Measurements from ENCODE around the gene ZFYVE19. TPM values are rescaled to one million over a fixed set of nuclear protein-coding genes. Genes with fewer than 3 reads are reported as not detected.

The ZFYVE19 gene, protein sequence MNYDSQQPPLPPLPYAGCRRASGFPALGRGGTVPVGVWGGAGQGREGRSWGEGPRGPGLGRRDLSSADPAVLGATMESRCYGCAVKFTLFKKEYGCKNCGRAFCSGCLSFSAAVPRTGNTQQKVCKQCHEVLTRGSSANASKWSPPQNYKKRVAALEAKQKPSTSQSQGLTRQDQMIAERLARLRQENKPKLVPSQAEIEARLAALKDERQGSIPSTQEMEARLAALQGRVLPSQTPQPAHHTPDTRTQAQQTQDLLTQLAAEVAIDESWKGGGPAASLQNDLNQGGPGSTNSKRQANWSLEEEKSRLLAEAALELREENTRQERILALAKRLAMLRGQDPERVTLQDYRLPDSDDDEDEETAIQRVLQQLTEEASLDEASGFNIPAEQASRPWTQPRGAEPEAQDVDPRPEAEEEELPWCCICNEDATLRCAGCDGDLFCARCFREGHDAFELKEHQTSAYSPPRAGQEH
- 16.4 TPM for total RNA-seq (2013)
- 10 to 100 TPM in 2 of 3 donors, 1 to 10 TPM in 1; 8.2 to 62.9 (median 10.3) TPM for polyA plus RNA-seq
- 14.4 and 16.0 TPM in 2 replicates for polyA minus RNA-seq
- total RNA-seq = 3.8 to 15.6 (median 12.2) reads per million in 11 experiments

DNA sequence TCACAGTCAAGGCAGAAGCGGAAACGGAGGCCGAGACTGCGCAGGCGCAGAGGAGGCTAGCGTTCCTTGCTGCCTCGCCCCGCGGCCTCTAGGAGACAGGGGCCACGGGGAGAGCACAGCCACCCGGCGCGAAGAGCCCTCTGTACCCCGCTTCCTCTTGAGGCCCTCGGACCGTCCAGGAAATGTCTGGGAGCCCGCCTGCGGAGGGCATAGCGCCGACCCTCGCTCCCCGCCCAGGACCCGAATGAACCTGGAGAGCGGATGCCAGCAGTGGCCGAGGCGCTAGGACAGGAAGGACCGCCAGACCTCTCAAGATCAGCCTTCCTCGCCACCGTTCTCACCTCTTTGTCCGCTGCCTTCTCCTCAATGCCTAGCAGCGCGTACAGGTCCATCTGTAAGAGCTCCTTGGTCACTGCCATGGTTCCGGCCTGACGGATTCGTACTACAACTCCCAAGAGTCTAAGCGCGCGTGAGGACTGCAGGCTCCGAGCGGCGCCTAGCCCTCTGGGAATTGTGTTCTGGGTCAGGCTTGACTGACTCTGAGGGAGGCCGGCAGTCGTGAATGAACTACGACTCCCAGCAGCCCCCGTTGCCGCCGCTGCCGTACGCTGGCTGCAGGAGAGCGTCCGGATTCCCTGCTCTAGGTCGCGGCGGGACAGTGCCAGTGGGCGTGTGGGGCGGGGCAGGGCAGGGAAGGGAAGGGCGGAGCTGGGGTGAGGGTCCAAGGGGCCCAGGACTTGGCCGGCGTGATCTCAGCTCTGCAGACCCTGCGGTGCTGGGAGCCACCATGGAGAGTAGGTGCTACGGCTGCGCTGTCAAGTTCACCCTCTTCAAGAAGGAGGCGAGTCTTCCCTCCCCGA, at the start of gene ZFYVE19, which contains the start of gene DNAJC17:
ZFYVE19 (plus strand) TSS at position 62 of the 860 bp plus-strand sequence; CDS start at position 563, 501 bp downstream.
DNAJC17 (minus strand) TSS at position 446 of the 860 bp plus-strand sequence; CDS start at position 419, 27 bp downstream.
- H3K27ac ChIP-seq (ENCODE audit: low read depth in 1 of 2, low read length in 2 of 2) = peak within 1 kb of the TSS; percentile 72 to 85
- no peaks in the 10 kb centered on the region for H3K27me3 ChIP-seq (ENCODE audit: control insufficient read depth in 2 of 2, insufficient read depth in 2 of 2, low read length in 2 of 2)
- TF ChIP-seq, protein P1, sequence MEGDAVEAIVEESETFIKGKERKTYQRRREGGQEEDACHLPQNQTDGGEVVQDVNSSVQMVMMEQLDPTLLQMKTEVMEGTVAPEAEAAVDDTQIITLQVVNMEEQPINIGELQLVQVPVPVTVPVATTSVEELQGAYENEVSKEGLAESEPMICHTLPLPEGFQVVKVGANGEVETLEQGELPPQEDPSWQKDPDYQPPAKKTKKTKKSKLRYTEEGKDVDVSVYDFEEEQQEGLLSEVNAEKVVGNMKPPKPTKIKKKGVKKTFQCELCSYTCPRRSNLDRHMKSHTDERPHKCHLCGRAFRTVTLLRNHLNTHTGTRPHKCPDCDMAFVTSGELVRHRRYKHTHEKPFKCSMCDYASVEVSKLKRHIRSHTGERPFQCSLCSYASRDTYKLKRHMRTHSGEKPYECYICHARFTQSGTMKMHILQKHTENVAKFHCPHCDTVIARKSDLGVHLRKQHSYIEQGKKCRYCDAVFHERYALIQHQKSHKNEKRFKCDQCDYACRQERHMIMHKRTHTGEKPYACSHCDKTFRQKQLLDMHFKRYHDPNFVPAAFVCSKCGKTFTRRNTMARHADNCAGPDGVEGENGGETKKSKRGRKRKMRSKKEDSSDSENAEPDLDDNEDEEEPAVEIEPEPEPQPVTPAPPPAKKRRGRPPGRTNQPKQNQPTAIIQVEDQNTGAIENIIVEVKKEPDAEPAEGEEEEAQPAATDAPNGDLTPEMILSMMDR (IDR thresholded peaks at IDR 0.05) = no peak
- peak within 1 kb of the TSS; percentile 82 to 100 (median 97) for H3K4me3 ChIP-seq (replicated peaks in 1 of 3; ENCODE audit: low read depth in 2 of 3, low read length in 3 of 3)
- intact Hi-C loops (cut with micrococcal nuclease) = loop anchor here (1.0 to 10.0 kb wide), 5 partner anchors 46 to 113 kb away; partner anchors contain the start of genes RAD51 (in 1 of the 2), RMDN3 (in 1 of the 2) and VPS18 (in 1 of the 2)
- WGBS (ENCODE audit: insufficient coverage) = under 1% methylated on average over 64 of the region's 64 CpGs
- H2AFZ ChIP-seq (ENCODE audit: insufficient read depth, low read depth, low read length, poor library complexity, severe bottlenecking) = peak within 1 kb of the TSS; percentile 100
- H3K79me2 ChIP-seq (ENCODE audit: insufficient read depth, low read length) = peaks cover 56% of the 10 kb centered on the region
- DNase-seq = peak; percentile 92 to 97 (median 92)
- H3K9me3 Mint-ChIP-seq = peaks cover 0 to 2% (median 0%) of the 10 kb centered on the region in 7 donors
- H3K36me3 Mint-ChIP-seq = peaks cover 20 to 42% of the 10 kb centered on the region in 2 donors
- H3K27me3 Mint-ChIP-seq (ENCODE audit: low read depth in 3 of 3) = peaks cover 0 to 3% (median 3%) of the 10 kb centered on the region in 3 donors
- H3K4me3 Mint-ChIP-seq = peak within 1 kb of the TSS; percentile 97
- H3K27ac Mint-ChIP-seq = peak within 1 kb of the TSS; percentile 86 to 97 (median 94)
- peaks cover 4% of the 10 kb centered on the region for H4K20me1 ChIP-seq (ENCODE audit: insufficient read depth, low read length)
- no peaks in the 10 kb centered on the region for H3K9me3 ChIP-seq (replicated peaks in 1 of 2; ENCODE audit: control insufficient read depth in 1 of 2, insufficient read depth in 1 of 2, low read length in 2 of 2)
- H3K4me1 ChIP-seq (ENCODE audit: control insufficient read depth in 1 of 2, insufficient read depth in 2 of 2, low read length in 2 of 2) = peaks cover 14 to 21% of the 10 kb centered on the region in 2 donors
- peak within 1 kb of the TSS; percentile 89 for H3K9ac ChIP-seq (ENCODE audit: insufficient read depth, low read length, poor library complexity, severe bottlenecking)
- H3K36me3 ChIP-seq (replicated peaks in 1 of 2; ENCODE audit: control insufficient read depth in 1 of 2, insufficient read depth in 2 of 2, low read length in 2 of 2) = peaks cover 22 to 46% of the 10 kb centered on the region in 2 donors
- peak within 1 kb of the TSS; percentile 81 for H3K4me2 ChIP-seq (replicated peaks; ENCODE audit: extremely low read depth, low read length, poor library complexity, severe bottlenecking)
- H3K4me1 Mint-ChIP-seq = peaks cover 27% of the 10 kb centered on the region

Measured in CD14-positive monocyte (primary cell).